ENCODE measurements around the gene MRTO4.

DNA sequence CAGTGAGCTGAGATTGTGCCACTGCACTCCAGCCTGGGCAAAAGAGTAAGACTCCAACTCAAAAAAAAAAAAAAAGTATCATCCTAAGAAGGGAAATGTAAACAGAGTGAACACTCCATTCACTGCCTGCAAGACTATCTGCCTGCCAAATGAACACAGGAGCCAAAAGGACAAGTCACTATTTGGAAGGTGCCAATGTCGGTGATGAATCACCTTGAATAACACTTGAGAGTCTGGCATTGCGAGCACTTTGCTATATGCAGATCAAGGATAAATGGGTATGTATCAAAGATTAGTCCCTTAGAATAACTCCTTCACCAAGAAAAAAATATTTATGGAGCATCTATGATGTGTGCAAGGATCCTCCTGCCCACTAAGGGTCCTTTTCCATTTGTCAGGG is 48.2 kb upstream of the MRTO4 start:
- no peak for TF ChIP-seq EZH2 (IDR thresholded peaks at IDR 0.05; ENCODE audit: borderline replicate concordance, low read depth, low read length, severe bottlenecking)
- TF ChIP-seq, protein P1, sequence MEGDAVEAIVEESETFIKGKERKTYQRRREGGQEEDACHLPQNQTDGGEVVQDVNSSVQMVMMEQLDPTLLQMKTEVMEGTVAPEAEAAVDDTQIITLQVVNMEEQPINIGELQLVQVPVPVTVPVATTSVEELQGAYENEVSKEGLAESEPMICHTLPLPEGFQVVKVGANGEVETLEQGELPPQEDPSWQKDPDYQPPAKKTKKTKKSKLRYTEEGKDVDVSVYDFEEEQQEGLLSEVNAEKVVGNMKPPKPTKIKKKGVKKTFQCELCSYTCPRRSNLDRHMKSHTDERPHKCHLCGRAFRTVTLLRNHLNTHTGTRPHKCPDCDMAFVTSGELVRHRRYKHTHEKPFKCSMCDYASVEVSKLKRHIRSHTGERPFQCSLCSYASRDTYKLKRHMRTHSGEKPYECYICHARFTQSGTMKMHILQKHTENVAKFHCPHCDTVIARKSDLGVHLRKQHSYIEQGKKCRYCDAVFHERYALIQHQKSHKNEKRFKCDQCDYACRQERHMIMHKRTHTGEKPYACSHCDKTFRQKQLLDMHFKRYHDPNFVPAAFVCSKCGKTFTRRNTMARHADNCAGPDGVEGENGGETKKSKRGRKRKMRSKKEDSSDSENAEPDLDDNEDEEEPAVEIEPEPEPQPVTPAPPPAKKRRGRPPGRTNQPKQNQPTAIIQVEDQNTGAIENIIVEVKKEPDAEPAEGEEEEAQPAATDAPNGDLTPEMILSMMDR (IDR thresholded peaks at IDR 0.05; ENCODE audit: borderline replicate concordance, extremely low read depth, low read length, poor library complexity, severe bottlenecking) = no peak

Data from DND-41 (cell line).